GM12873 (cell line): ENCODE measurements around the gene EIF2S1.

Experiments
- TF ChIP-seq, protein P1 (sequence below): IDR thresholded peaks from 2 replicates; pipeline ENCODE4 v1.5.1; 2012; ENCODE audit warnings: low read depth, mild to moderate bottlenecking, moderate library complexity, low read length, control low read depth; ENCODE audit not compliant: insufficient read depth; ENCODE audit errors: missing control alignments

EIF2S1 gene

GRCh38 chr14:67405771-67406170 lies 45.6 kb downstream of the EIF2S1 start:
- TF ChIP-seq, protein P1, sequence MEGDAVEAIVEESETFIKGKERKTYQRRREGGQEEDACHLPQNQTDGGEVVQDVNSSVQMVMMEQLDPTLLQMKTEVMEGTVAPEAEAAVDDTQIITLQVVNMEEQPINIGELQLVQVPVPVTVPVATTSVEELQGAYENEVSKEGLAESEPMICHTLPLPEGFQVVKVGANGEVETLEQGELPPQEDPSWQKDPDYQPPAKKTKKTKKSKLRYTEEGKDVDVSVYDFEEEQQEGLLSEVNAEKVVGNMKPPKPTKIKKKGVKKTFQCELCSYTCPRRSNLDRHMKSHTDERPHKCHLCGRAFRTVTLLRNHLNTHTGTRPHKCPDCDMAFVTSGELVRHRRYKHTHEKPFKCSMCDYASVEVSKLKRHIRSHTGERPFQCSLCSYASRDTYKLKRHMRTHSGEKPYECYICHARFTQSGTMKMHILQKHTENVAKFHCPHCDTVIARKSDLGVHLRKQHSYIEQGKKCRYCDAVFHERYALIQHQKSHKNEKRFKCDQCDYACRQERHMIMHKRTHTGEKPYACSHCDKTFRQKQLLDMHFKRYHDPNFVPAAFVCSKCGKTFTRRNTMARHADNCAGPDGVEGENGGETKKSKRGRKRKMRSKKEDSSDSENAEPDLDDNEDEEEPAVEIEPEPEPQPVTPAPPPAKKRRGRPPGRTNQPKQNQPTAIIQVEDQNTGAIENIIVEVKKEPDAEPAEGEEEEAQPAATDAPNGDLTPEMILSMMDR, result no peak

GRCh38 chr14:67409461-67409860 lies 49.3 kb downstream of the EIF2S1 start:
- TF ChIP-seq, protein P1, result no peak

DNA sequence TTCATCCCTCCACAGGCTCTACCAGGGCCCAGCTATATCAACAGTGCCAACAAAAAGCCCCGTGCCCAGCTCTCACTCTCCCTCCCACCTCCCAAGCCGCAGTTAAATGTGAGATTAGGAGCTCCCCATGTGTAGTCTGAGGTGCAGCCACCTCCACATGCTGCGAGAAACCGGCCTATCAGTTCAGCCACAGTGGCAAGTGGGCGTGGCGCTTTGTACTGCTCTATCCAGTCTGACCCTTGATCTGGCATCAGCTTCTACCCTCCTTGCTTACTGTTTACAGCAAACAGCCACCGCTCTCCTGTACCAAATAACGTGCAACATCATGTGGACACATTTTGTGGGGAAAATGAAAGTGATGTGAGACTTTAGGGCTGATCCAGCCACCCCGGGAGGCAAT lies 50.2 kb downstream of the EIF2S1 start:
- TF ChIP-seq, protein P1, result no peak

DNA sequence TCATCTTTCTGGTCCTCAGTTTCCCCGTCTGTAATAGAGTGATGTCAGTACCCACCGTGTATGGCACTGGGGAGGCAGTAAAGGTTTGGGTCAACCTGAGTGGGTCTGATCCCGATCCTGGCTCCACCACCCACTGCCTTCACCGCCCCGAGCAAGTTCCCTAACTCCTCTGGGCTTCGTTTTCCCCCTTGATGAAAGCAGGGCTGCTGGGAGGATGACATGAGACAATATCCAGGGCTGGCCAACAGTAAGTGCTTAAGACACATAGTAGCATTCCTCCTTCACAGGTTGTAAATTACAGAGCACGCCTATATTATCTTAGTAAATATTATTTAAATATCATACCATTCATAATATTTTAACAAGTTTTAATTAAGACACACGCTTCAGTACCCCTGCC lies 51.2 kb downstream of the EIF2S1 start:
- TF ChIP-seq, protein P1, result no peak

DNA sequence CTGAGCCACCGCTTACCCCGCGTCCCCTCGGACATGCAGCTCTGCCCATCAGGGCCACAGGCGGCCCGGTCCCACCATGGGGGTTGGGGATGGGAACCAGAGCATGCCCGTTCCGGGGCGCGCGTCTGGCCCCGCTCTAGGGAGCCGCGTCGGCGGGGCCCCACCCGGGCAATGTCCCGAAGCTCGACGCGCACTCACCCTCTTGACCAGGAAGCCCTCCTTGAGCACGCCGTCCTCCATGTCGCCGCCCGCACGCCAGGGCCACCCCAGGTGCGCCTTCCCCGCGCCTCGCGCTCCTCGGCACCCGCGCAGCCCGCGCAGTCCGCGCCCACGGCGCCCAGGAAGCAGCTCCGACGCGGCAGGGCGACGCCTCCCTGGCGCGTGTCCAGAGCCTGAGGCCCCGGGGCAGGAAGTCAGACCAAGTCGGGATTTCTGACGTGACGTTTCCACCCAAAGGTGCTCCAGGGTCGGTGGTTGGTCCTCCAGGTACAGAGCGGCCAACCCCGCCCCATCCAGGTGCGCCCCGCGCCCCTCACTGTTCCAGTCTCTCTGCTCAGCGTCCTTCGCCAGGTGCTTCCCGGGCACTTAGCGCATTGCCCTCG lies 51.8 kb downstream of the EIF2S1 start, which contains the start of gene PLEK2:
TSS of gene PLEK2 (minus strand) at position 346 of the 602 bp plus-strand sequence. CDS start at position 240, 106 bp downstream.
- TF ChIP-seq, protein P1, result no peak

- TF ChIP-seq, protein P1, result no peak
Observed at GRCh38 chr14:67413806-67414769, 54.0 kb downstream of the EIF2S1 start.

DNA sequence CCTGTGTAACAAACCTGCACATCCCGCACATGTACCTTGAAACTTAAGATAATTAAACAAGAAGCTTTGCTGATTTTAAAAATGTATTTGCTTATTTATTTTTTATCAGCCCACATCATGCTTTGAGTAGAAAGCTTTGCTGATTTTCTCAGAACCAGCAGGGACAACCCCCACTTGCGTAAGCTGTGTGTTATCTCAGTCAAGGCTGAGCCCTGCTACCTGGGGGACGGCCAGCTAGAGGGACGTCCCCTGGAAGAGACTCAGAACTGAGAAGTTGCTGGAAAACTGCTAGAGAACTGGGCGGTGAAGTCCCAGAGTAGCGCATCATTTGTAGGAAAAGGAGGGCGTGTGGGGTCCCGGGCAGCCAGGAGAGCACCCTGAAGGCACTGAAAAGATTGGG lies 56.0 kb downstream of the EIF2S1 start:
- TF ChIP-seq, protein P1, result no peak
